Activated CD4-positive, alpha-beta T cell treated with anti-CD3 and anti-CD28 coated beads for 48 hours (primary cell): ENCODE data around the gene KLRG1.

ENCODE experiments used
- DNase-seq: peaks from one replicate; pipeline ENCODE4 v3.0.0-alpha.2; 2020

Gene KLRG1

DNA sequence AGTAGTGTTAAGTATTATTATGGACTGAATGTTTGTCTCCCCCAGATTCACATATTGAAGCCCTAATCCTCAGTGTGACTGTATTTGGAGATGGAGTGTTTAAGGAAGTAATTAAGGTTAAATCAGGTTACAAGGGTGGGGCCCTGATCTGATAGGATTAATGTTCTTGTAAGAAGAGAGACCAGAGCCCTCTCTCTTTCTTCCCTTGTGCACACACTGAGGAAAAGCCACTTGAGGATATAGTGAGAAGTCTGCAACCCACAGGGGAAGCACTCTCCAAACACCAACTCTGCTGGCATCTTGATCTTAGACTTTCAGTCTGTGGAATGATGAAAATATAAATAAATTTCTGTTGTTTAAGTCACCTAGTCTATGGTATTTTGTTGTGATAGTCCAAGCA is 2.2 kb upstream of the KLRG1 start:
- DNase-seq: no peak

DNA sequence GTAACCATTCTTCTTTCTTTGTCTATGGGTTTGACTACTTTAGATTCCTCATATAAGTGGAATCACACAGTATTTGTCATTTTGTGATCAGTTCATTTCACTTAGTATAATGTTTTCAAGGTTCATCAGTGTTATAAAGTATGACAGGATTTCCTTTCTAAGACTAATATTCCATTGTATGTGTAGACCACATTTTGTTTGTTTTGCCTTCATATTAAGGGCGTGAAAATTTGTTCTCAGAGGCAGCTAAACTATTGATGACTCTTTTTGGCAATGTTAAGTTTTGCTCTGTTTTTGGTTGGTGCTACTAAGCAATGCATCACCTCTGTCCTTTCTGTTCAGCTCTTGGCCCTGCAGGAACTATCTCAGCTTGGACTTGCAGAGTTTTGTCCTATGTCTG is 1.7 kb upstream of the KLRG1 start:
- DNase-seq: no peak

DNA sequence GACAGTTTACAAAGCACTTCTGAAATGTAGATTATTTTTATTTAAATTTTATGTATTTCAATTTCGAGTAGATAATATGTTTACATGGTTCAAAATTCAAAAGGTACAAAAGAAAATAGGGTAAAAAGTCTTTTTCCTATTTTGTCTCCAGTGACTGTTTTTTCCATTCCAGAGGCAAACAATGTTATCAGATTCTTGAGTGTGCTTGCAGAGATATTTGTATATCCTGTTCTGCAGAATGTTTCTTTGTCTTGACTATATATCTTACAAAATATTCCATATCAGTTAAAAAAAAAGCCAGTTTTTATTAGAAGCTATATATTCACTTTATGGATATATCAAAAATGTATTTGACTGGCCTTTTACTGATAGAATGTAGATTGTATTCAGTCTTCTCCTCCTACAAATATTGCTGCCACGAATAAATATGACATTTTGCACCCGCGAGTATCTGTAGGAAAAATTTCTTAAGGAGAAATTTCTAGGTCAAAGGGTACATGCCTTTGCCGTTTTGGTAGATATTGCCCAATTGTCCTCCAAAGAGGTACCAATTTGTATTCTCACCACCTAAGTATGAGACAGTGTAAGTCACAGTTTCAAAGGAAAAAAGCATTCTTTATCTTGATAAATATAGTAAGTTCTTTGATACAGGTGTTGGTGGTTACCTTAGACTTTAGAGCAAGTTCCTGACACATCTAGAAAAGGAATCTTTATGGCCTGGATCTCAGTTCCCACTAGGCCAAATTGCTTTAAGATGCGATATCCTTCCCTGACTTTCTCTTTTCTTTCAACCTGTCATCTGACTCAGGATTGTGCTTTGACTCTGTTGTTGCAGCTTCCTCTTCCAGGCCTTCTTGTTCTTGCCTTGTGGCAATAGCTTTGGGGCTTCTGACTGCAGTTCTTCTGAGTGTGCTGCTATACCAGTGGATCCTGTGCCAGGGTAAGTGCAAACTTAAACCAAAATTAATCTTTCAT is 2.3 kb downstream of the KLRG1 start:
- no peak for DNase-seq

DNA sequence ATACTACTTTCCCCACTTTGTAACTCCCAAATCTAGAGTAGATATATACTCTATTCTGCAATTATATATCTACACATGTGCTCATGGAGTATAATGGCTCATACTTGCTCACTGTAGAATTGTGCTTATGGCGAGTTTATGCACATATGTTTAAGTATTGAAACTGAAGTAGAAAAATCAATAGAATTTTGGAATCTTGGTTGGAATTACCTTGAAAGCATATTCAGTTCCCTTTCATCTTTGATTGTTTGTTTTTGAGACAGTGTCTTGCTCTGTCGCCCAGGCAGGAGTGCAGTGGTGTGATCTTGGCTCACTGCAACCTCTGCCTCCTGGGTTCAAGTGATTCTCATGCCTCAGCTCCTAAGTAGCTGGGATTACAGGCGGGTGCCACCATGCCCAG is 4.5 kb downstream of the KLRG1 start:
- DNase-seq: no peak

DNA sequence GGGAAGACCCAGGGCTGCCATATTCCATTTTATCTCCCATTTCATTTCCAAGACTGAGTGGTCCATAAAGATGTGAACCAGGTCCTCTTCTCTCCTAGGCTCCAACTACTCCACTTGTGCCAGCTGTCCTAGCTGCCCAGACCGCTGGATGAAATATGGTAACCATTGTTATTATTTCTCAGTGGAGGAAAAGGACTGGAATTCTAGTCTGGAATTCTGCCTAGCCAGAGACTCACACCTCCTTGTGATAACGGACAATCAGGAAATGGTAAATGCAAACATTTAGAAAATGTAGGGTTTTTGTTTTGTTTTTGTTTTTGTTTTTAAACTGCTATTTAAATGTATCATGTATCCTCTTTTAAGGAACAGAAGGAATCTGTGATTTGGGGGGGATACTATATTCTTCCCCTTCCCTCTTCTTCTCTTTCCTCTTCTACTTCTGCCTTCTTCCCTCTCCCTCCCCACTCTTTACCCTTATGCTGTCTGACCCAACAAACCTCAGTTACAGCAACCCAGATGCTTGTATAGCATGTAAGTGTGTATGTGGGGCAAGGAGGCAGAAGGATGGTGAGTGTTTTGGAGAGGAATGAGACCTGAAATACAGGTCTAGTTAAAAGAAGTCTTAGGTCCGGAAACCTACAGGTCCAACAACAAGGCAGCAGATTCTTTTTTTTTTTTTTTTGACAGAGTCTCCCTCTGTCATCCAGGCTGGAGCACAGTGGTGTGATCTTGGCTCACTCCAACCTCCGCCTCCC is 5.9 kb downstream of the KLRG1 start:
- no peak for DNase-seq

DNA sequence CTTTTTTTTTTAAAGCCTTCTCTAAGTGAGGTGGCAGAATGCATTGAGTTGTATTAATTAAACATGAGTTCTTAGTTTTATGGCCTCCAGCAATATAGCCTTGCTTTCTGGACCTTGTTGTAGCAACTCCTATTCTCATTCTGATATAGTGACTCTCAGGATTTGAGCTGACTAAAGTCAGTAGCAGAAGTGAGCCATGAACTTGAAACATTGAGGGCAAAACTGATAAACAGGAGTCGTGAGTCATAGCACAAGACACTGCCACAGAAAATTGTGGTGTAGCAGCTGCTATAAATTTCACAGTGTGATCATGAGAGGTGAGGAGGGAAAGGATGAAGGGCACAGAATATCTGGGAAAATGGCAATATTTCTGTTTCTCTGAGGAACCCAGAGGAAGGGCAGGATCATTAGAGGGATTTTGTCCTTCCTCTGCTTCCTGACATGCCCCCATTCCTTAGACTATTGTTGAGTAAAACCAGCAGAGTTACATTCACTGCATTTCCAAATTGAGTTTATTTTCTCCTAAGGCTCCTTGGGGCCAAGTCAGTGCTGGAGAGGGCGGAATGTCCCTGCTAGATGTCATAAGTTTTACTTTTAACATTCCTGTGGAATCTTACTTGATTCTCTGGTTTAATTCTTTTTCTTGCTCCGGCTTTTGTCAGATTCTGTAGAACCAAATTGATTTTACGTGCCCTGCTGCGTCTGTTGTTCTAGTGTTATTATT is 7.5 kb downstream of the KLRG1 start:
- DNase-seq: peak; percentile 34

DNA sequence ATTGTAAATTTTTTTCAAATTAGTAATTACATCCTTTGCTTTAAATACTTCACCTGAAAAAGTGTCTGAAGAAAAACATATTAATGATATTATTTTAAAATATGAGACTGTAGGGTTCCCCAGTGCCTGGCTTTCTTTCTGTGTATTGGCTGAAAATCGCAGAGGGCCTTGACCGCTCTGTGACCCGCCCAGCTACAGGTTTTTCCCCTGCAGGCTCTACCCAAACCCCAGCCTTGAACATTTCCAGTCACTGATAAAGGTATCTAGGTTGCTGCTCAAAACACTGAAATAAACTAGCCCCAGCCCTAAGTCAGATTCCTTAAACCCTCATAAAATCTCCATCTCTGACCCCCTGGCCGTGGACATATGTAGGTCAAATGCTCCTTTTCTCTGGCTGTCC is 11.9 kb downstream of the KLRG1 start:
- no peak for DNase-seq

DNA sequence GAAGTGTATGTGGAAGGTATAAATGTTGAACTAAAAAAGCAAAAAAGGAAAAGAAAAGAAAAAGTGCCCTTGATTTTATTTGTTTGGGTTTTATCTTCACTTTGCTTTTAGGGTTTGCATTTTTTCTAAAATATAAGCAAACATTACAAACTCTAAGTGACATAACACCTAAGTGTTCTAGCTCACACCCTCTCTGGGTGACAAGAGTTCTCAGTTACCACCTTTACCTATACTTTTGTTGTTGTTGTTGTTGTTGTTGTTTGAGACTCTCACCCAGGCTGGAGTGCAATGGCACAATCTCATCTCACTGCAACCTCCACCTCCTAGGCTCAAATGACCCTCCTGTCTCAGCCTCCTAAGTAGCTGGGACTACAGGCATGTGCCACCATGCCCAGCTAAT is 13.0 kb downstream of the KLRG1 start:
- DNase-seq: no peak

DNA sequence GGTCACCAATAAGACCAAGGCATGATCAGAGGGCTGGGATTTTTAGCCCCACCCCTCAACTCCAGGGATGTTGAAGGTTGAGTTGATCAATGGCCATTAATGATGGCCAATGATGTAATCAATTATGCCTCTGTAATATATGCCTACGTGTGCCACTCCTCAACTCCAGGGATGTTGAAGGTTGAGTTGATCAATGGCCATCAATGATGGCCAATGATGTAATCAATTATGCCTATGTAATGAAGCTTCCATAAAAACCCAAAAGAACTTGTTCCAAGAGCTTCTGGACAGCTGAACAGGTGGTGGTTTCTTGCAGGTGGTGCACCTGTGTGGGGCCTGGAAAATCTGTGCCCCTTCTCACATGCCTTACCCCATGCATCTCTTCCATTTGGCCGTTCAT is 33.2 kb downstream of the KLRG1 start:
- no peak for DNase-seq

DNA sequence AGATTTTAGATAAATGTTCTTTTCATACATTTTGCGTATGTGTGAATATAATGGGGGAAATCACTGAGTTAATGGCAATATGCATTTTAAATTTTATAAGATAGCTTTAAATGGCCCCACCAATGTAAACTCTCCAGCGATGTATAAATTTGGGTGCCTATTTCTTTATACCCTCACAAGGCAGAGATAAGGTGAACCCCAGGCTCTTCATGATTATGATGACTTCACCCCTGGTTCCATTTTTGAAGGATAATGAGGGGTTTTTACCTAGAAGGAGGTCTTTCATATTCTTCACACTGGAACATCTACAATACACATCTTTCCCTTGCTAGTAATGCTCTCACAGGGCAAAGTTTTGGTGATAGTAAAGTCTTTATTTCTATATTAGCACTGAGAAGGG is 35.2 kb downstream of the KLRG1 start:
- no peak for DNase-seq

DNA sequence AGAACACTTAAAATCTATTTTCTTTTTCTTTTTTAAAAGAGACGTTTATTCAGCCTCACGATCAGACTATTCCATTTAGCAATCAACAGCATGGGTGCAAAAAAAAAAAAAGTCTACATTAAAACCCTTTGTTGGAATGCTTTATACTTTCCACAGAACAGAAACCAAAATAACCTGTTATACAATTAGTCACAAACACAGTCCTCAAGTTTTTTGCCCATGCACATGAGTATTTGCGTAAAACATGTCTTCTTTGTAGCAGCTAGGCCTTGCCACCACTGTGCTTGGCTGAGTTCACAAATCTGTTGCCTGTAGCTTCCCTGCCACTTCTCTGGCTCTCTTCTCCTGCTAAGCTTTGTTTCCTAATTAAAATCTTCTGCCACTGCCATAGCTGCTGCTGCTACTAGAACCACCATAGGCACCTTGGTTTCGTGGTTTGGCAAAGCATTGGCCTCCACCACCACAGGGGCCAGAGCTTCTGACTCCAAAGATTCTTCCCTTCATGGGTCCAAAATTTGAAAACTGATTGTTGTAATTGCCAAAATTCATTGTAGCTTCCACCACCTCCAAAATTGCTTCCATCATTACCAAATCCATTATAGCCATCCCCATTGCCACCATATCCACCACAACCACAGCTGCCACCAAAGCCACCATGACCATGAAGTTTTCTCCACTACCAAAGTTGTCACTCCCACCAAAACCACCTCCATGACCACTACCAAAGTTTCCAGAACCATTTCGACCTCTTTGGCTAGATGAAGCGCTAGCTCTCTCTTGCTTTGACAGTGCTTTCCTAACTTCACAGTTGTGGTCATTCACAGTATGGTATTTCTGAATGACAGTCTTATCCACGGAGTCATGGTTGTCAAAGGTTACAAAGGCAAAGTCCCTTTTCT is 38.1 kb downstream of the KLRG1 start:
- peak; percentile 67 for DNase-seq

DNA sequence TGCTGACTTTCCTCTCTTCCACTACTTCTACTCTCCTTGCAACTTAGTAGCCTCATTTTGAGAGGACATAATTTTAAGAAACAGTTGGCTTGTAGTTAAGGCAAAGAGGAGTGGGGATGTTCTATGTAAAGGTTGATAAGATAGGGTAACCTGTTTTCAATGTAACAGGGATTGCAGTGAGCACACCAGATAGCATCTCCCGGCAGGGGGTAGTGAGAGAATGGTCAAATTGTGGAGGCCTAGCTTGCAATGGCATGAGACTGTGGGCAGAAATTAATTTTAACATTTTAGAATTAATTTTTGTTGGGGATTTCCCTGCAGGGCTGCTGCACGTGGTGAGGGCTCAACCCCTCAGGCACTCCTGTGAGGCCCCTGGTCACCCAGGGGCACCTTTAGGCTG is 41.4 kb downstream of the KLRG1 start:
- no peak for DNase-seq

DNA sequence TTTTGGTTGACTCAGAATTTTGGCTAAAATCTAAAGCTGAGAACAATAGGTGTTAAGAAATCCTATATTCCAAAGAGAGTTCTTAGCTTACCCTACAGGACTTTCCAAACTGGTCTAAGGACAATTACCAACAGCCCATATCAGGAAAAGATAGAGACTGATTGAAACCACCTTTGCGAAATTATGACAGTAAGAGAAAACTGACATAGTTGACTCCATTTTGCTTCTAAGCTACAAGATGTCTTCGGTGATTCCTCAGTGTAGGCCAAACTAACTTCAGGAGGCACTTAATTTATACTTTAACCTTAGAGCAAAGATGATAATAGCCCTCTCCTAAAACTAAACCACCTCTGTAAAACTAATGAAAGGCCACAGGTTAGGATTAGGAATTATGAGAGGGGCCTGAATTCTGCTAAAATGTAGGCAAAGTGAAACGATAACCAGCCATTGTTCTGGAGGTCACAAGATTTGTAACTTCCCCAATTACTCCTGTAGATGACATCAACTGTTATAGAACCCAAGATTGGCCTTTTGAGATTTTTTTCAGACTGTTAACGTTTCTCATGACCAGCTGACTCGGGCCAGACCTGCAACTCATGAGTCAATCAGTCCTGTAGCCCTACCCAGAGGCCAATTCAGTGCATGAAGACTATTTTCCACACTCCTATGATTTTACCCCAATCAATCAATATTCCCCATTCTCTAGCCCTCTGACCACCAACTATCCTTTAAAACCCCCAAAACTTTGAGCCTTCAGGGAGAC is 43.0 kb downstream of the KLRG1 start:
- no peak for DNase-seq

DNA sequence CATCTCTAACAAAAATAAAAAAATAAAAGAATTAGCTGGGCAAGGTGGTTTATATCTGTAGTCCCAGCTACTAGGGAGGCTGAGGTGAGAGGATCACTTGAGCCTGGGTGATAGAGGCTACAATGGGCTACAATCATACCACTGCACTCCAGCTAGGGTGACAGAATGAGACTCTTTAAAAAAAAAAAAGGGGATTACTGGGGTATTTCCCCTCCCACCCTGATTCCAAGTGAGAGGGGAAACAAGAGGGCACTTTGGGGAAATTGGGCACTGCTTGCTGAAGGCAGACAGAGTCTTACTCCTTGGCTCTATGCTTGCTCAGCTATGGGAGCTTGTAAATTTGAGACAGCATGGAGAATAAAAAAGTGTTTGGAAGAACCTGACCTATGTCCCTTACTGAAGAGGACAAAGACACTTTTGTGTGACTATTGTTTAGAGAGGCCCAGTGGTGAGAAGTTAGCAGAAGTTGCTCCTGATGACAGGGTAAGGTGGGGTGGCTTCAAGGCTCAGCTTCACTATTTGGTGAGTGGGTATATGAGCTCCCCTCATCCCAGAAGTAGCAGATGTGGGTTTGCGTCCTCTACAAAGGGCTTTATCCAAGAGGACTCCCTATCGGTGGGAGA is 44.0 kb downstream of the KLRG1 start:
- no peak for DNase-seq

DNA sequence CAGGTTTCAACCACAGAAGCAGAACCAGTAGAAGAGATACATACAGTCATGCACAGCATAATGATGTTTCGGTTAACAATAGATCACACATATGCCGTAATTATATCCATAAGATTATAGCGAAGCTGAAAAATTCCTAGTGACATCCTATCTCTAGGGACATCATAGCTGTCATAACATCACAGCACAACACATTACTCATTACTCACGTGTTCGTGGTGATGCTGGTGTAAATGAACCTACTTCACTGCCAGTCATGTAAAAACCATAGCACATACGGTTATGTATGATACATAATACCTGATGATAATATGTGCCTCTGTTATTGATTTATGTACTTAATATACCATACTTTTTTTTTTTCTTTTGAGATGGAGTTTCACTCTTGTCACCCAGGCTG is 44.7 kb downstream of the KLRG1 start:
- DNase-seq: no peak

DNA sequence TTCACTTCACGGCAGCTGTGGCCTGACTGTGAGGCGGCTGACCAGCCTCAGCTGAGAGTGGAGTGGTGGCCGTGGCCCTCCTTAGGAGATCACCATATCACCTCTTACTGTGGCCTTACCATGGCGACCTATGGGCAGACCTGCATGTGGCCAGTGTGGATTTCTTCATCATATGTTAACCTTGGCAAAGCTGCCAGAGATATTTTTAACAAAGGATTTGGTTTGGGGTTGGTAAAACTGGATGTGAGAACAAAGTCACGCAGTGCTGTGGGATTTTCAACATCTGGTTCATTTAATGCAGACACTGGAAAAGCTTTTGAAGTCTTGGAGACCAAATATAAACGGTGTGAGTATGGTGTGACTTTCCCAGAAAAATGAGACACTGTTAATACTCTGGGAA is 46.9 kb downstream of the KLRG1 start:
- no peak for DNase-seq

DNA sequence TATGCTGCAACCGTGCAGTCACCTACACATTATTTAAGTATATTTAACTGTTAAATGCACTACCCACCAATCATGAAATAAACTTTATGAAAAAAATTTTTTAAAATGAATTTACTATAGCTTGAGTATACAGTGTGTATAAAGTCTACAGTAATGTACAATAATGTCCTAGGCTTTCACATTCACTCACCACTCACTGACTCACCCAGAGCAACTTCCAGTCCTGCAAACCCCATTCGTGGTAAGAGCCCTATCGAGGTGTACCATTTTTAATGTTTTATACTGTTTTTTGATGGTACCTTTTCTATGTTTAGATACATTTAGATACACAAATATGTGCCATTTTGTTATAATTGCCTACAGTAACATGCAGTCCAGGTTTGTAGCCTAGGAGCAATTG is 48.1 kb downstream of the KLRG1 start:
- peak; percentile 16 for DNase-seq

DNA sequence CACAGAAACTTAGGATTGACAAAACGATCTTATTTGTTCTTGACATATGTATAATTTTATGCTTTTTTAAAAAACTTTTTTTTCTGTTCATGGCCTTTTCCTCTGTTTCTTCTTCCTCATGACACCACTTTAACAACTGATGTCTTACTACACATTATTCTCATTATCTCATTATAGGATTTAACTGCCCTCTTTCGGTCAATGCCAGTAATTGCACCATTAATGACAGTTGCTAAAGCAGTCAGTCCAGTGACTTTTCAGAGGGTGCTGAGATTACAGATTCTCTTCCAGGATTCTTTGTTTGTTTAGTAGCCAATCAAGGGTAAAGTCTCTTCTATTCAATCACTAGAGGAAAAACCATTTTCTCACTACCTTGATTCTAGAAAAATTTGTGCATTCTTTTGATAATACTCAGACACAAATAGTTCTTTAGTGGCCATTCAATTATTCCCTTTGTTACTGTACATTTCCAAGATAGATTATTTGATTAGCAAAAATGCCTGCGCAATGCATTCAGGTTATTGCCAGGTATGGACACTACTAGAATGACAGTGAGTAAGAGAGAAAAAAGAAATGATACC is 50.1 kb downstream of the KLRG1 start:
- DNase-seq: no peak

DNA sequence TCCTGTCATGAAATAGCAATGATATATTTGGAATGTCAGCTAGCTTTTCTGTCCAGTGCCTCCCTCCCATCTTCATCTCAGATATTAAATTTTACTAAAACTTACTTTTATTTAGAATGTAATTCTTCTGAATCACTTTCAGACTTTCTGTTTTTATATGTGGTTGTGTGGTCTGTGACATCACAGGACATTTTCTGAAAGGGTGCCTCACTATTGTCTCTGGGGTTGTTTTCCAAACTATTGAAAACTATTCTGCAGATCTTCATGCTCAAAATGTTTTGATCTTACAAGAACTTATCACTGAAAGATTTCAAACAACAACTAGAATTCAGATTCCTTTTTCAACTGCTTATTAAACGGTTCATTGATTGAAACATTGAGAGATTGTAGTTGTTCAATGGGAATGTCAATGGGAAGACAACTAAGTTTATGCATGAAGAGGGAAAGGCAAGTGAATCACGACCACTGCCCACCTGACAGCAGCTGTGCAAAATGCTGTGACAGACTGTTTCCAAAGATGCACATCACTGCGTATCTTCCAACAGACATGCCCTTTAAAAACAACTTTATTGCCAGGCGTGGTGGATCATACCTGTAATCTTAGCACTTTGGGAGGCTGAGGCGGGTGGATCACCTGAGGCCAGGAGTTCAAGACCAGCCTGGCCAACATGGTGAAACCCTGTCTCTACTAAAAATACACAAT is 51.3 kb downstream of the KLRG1 start:
- no peak for DNase-seq

DNA sequence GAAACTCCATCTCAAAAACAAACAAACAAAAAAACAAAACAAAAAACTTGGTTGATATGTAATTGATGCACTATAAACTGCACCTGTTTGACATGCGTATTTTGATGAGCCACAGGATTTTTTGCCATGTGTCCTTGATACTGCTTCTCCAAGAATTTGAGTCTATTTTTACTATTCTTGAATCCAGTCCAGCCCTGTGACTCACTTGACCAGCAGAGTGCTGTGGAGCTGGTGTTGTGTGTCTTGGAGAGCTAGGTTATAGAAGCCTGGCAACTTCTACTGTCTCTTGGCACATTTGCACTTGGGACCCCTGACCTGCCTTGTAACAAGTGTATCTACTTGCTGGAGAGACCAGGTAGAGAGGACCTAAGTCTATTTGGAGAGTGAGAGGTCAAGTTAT is 52.0 kb downstream of the KLRG1 start:
- no peak for DNase-seq
